GM21723 (cell line): Measurements from ENCODE around the gene CDK15.

ENCODE experiments used
- ATAC-seq: cut with Tn5 transposase; IDR thresholded peaks from one replicate; pipeline ENCODE4 v1.9.1; 2021; ENCODE audit warnings: mild to moderate bottlenecking, moderate library complexity; ENCODE audit not compliant: unreplicated experiment

CDK15 gene

GRCh38 chr2:201860636-201861066 lies 54.3 kb downstream of the CDK15 start:
- ATAC-seq, result no peak

- no peak for ATAC-seq
Observed at GRCh38 chr2:201862843-201863242, 56.5 kb downstream of the CDK15 start.

- no peak for ATAC-seq
Observed at GRCh38 chr2:201866643-201867473, 60.5 kb downstream of the CDK15 start.

GRCh38 chr2:201871471-201871870 lies 65.1 kb downstream of the CDK15 start:
- ATAC-seq, result no peak

GRCh38 chr2:201872591-201872990 lies 66.3 kb downstream of the CDK15 start:
- no peak for ATAC-seq

GRCh38 chr2:201879996-201880395 lies 73.7 kb downstream of the CDK15 start:
- no peak for ATAC-seq

- no peak for ATAC-seq
Observed at GRCh38 chr2:201880579-201880978, 74.2 kb downstream of the CDK15 start.

GRCh38 chr2:201880993-201881611 lies 74.8 kb downstream of the CDK15 start:
- ATAC-seq, result no peak

- no peak for ATAC-seq
Observed at GRCh38 chr2:201881741-201882140, 75.4 kb downstream of the CDK15 start.

- no peak for ATAC-seq
Observed at GRCh38 chr2:201882353-201883090, 76.2 kb downstream of the CDK15 start.

GRCh38 chr2:201883606-201884369 lies 77.5 kb downstream of the CDK15 start:
- no peak for ATAC-seq

- no peak for ATAC-seq
Observed at GRCh38 chr2:201886504-201886903, 80.2 kb downstream of the CDK15 start.

GRCh38 chr2:201887773-201888425 lies 81.6 kb downstream of the CDK15 start:
- ATAC-seq, result no peak

- no peak for ATAC-seq
Observed at GRCh38 chr2:201888426-201888800, 82.1 kb downstream of the CDK15 start.

GRCh38 chr2:201890453-201890852 lies 84.1 kb downstream of the CDK15 start:
- ATAC-seq, result no peak

- no peak for ATAC-seq
Observed at GRCh38 chr2:201891676-201892075, 85.3 kb downstream of the CDK15 start.

GRCh38 chr2:201892516-201892915 lies 86.2 kb downstream of the CDK15 start:
- no peak for ATAC-seq

GRCh38 chr2:201900362-201900761 lies 94.0 kb downstream of the CDK15 start:
- ATAC-seq, result peak; percentile 63

- no peak for ATAC-seq
Observed at GRCh38 chr2:201901786-201902185, 95.4 kb downstream of the CDK15 start.
